GM12872 (cell line): ENCODE measurements around the gene EPB41L1.

ENCODE experiments used
- TF ChIP-seq, protein P1 (sequence below): IDR thresholded peaks from 3 replicates; pipeline ENCODE4 v1.5.1; 2011; ENCODE audit warnings: low read depth, mild to moderate bottlenecking, low read length, moderate library complexity; ENCODE audit not compliant: insufficient read depth

Gene EPB41L1

DNA sequence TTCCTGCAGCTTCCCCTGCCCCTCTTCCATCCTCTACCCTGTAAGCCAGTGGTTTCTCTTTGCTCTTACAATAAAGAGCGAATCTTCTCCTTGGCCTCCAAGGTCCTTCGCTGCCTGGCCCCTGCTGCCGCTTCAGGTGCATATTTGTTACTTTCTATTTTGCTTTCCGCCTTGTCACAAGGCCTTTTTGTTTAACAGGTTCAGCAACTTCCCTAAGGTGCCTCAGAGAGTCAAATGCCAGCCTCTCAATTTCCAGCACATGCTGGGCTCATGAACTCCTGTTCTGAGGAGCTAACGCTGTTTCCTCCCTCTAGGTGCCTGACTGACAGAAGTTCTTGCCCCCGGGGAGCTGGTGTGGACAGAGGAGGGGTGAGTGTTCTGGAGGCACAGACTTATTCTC is 42.4 kb upstream of the EPB41L1 start:
- TF ChIP-seq, protein P1, sequence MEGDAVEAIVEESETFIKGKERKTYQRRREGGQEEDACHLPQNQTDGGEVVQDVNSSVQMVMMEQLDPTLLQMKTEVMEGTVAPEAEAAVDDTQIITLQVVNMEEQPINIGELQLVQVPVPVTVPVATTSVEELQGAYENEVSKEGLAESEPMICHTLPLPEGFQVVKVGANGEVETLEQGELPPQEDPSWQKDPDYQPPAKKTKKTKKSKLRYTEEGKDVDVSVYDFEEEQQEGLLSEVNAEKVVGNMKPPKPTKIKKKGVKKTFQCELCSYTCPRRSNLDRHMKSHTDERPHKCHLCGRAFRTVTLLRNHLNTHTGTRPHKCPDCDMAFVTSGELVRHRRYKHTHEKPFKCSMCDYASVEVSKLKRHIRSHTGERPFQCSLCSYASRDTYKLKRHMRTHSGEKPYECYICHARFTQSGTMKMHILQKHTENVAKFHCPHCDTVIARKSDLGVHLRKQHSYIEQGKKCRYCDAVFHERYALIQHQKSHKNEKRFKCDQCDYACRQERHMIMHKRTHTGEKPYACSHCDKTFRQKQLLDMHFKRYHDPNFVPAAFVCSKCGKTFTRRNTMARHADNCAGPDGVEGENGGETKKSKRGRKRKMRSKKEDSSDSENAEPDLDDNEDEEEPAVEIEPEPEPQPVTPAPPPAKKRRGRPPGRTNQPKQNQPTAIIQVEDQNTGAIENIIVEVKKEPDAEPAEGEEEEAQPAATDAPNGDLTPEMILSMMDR = no peak

DNA sequence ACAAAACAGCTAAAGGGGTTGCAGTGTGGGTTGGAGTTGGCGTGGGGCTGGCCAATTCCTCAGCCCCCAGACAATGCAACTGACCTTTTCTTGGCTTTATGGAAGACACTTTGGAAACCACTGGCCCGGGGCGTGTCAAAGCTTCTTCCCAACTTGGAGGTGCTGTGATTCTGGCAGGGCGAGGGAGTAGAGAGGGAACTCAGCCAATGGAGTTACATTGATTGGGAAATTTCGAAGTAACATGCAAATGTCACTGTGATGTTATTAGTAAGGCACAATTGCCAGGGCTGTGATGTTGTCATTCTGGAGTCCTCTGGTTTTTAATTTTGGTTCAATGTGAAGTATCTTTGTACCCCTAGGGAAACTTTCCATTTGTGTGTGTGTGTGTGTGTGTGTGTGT is 41.5 kb upstream of the EPB41L1 start:
- TF ChIP-seq, protein P1 = no peak

DNA sequence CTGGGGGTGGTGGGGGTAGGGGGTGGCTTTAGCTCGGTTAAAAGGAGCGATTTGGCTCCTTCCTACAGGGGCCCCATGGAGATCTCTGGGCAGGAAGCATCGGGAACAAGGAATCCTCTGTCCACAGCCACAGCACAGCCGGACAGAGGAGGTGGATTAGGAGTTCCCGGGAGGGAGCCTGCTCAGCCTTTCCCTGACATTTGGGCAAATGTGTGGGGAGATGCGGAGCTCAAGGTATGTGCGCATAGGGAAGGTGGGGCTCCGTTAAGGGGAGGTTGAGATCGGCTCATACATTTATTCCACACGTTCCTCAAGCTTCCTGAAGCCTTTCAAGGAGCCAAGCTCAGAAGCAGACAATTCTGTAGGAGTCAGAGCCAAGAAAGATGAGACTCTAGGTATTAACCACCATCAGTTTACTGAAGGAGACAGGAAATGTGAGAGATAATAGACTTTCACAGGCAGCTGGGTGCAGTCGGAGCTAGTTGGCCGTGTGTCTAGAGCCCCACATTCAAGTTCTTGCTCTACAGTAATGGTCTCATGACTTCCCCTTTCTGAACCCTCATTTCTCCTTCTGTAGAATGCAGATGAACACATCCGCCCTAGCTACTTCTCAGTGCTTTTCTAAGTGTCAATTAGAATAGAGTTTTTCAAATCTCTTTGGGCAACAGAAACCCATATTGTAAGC is 40.8 kb upstream of the EPB41L1 start:
- TF ChIP-seq, protein P1 = no peak

DNA sequence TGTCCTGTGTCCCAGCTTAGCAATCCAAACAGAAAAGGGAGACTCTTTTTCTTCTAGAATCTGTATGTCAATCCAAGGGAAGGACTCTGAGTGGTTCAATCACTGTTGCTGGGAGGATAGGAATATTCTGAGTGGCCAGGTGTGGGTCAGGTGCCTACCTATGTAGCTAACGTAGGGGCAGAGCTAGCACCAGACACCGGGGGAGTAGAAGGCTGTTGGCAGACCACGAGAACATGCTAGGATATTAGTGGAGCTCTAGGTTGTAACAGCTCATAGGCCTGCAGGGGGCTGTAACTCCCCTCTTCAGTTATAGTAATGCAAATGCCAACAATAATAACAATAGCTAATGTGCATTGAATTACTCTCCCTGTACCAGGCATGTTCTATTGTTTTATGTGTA is 39.8 kb upstream of the EPB41L1 start:
- TF ChIP-seq, protein P1 = no peak

DNA sequence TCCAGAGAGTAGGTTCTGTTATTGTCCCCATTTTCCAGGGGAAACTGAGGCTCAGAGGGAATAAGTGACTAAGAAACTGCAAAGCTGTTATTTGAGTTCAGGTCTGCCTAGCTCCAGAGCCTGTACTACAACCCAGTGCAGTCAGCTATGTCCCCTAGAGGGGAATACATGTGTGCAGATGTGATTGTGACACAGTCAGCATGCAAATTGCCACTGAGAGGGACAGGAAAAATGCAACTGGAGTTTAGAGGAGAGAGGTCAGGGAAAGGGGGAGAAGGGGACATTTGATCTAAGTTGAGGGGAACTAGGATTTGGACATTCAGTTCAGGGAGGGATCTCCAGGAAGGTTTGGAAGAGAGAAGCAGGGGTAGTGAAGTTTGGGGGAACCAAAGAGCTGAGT is 38.6 kb upstream of the EPB41L1 start:
- TF ChIP-seq, protein P1 = no peak

DNA sequence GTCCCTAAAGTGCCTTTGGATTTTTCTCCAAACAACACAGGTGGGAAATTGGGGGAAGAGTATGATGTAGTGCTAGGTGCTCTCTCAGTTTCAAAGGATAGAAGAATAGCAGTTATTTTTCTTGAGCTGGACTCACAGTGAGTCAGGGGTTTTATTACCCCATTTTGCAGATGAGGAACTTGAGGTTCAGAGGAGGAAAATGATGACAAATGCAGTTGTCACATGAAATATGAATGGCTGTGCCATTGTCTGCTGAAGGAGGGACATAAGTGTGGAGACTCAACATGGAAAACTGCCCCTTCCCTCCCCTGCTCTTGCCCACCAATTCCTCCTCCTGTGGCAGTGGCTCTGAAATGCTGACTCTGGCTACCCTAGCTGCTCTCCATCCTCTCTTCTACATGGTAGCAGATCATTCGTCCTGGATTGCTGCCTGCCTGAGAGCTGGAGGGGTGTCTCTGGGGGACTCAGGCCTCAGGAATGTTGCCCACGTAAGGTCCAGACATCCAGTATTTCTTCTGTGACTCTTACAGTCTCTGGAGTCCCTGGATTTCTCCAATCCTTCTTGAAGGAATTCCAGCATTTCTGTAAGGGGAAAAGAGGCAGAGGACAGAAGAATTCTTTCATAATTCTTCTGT is 37.6 kb upstream of the EPB41L1 start:
- TF ChIP-seq, protein P1 = no peak

DNA sequence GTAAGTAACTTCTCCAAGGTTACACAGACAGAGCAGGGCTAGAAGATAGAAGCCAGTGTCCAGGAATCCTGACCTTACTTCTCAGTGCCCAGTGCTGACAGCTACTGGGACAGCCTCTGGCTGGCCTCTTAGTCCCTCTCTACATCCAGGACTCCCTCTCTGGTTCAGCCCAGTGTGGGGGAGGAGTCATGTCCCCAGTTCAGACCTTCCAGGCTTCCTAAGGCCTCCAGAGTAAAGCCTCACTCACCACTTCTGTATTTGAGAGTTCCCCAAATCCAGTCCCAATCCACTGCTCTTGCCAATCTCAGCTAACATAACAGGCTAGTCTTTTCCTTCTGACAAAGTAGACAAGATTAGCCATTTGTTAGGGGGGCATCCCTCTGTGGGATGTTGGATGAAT is 36.9 kb upstream of the EPB41L1 start:
- TF ChIP-seq, protein P1 = no peak
